Sigmoid colon (tissue), 4 donors: Measurements from ENCODE around the gene ANAPC5.

ENCODE experiments used
- EP300 ChIP-seq, 4 donors: sonication (generic); formaldehyde crosslinking; IDR thresholded peaks; one replicate each; pipeline ENCODE4 v1.6.1; 2017; ENCODE audit warnings: antibody characterized with exemption in 4 of 4
- POLR2A ChIP-seq, 2 donors: fragments of 450-650 bp; IDR thresholded peaks; one replicate each; pipeline ENCODE4 v1.6.1; 2016; ENCODE audit warnings: antibody characterized with exemption in 2 of 2, mild to moderate bottlenecking in 2 of 2, moderate library complexity in 2 of 2
- POLR2AphosphoS5 ChIP-seq, 4 donors: sonication (generic); formaldehyde crosslinking; IDR thresholded peaks; one replicate each; pipeline ENCODE4 v1.6.1; 2017; ENCODE audit warnings: antibody characterized with exemption in 4 of 4
- TF ChIP-seq, protein P1 (sequence below), 4 experiments: fragments of 450-650 bp in 3 of 4; fragments of 200-600 bp in 1 of 4; IDR thresholded peaks; one replicate each; pipeline ENCODE4 v1.5.1; 2016 to 2019; ENCODE audit warnings: antibody characterized with exemption in 4 of 4, mild to moderate bottlenecking in 3 of 4, moderate library complexity in 2 of 4

DNA sequence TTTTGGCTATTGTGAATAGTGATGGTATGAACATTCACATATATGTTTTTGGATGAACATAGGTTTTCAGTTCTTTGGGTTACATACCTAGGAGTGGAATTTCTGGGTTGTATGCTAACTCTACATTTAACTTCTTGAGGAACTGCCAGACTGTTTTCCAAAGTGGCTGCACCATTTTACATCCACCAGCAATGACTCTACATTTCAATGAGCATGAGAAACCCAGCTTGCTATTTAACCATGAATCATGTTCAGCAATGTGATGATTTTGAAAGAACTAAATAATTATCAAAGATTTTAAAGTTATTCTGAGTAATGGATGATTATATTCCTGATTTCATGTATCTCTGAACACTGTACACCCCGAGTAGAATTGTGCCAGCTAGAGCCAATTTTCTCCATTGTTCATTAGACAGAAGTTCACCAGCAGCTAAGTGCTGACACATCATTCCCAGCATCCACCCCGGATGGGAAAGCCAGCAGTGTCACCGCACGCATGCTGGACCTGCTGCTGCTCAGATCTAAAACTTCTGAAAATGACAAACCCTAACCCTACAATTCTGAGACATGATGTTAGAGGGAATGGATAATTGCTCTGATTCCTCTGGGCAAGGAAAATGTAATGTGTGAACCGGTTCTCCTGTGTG, 13.3 kb upstream of the ANAPC5 start:
- TF ChIP-seq, protein P1, sequence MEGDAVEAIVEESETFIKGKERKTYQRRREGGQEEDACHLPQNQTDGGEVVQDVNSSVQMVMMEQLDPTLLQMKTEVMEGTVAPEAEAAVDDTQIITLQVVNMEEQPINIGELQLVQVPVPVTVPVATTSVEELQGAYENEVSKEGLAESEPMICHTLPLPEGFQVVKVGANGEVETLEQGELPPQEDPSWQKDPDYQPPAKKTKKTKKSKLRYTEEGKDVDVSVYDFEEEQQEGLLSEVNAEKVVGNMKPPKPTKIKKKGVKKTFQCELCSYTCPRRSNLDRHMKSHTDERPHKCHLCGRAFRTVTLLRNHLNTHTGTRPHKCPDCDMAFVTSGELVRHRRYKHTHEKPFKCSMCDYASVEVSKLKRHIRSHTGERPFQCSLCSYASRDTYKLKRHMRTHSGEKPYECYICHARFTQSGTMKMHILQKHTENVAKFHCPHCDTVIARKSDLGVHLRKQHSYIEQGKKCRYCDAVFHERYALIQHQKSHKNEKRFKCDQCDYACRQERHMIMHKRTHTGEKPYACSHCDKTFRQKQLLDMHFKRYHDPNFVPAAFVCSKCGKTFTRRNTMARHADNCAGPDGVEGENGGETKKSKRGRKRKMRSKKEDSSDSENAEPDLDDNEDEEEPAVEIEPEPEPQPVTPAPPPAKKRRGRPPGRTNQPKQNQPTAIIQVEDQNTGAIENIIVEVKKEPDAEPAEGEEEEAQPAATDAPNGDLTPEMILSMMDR (IDR thresholded peaks at IDR 0.05): no peak
- TF ChIP-seq POLR2A (IDR thresholded peaks at IDR 0.05) (no peak), POLR2AphosphoS5 (IDR thresholded peaks at IDR 0.05) (no peak), EP300 (IDR thresholded peaks at IDR 0.05) (no peak)
